NCI-H146 treated with DMSO at 0.1 percent for 48 hours (cell line): Measurements from ENCODE around the gene FBXO2.

ENCODE experiments used
- DNase-seq: peaks from one replicate; lab custom pipeline; 2025; ENCODE audit not compliant: unreplicated experiment; lab: John Stamatoyannopoulos, UW

The FBXO2 gene

GRCh38 chr1:11653861-11654136 lies 430 bp downstream of the FBXO2 start:
- DNase-seq = no peak

DNA sequence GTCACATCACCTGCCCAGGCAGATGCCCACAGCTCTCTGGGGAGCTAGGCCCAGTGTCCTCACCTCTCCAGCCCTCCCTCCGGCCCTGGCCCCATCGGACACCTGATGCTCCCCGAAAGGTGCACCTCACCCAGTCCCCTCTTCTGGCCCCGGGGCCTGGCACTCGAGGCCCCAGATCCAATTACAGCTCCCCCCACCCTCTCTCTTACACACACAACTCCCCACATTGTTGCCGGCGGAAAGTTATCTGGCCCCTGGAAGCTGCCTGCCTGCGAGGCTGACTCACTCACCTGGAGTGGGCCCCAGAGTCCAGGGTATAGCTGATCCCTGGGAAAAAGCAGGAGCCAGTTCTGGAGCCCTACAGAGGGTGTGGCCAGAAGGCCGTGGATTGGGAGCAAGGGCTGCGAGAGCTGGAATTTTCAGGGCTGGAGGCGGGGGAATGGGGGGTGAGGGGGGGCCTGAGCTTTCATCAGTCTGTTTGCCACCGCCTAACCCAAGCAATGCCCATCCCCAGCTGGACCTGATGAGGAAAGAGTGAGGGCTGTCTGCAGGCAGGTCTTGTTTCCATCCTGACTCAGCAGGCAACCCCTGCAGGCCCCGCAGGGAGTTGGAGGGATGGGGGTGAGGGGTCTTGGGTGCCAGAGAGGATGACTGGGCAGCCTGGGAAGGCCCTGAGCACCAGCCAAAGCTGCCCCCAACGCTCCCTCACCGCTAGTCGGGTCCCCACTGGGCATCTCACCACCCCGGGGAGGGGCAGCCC lies 948 bp downstream of the FBXO2 start:
- DNase-seq = no peak

DNA sequence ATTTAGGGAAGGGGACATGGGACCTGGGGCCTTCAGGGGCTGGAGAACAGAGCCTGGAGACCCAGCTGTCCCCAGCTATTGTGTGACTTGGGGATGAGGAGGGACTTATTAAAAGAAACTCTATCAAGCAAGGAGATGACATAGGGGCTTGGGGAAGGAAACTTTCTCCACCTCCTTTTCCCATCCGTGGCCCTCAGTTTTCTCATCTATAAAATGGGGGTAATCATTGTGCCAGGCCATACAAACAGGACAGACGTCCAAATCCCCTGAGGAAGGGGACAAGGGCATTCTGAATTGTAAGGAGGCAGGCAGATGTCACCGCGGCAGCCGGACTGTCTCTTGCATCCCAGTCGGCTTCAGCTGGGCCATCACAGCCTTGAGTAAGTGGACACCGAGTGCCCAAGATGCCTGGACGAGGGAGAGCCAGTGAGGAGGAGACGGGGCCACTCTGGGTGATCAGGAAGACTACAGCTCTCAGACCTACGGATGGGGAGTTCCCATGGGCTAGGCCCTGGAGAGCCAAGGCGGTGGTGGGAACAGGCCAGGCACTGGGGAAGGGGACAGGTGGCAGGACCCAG lies 1.9 kb downstream of the FBXO2 start:
- DNase-seq = no peak

- DNase-seq = no peak
These were observed 3.2 kb downstream of the FBXO2 start for GRCh38 chr1:11651017-11651416.

DNA sequence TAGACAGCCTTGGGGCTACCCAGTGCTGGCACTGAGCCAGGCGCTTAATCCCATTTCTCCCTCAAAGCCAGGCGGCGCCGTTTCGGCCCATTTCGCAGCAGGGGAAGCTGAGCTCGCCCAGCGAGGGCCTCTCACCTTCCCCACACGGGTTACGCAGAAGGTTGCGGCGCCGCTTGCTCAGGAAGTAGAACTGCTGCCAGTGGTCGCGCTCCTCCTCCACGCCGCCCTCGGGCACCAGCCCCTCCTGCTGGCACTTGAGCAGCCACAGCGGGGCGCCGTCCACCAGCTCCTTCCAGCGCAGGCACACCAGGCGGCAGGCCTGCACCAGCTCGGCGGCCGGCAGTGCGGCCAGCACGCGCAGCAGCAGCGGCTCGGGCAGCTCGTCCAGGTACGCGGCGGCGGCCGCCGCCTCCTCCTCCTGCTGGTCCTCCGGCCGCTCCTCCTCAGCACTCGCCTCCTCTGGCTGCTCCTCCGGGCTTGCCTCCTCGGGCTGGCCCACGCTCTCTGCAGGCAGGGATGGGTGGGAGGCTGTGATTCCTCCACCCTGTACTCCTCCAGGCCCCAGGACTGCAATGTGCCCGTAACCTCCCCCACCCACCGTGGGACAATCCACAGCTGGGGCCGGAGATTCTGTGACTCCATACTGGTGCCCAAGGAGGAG lies 3.8 kb downstream of the FBXO2 start:
- peak; percentile 18 for DNase-seq

GRCh38 chr1:11649624-11650330 lies 4.5 kb downstream of the FBXO2 start:
- no peak for DNase-seq

DNA sequence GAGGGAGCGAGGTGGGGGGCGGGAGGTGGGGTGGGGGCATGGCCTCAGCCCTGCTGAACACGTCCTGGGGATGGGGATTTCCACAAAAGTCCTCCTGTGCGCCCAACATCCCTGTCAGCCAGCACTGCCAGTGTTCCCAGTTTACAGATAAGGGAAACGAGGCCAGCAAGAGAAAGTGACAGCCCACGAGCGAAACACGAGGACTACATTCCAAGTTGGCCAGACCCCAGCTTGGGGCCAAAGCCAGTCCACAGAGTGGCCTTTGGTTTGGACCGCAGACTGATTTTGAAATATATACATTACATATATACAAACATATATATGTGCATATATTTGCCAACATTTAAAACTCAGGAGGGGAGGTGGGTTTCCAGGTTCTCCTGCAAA lies 5.0 kb downstream of the FBXO2 start:
- no peak for DNase-seq

DNA sequence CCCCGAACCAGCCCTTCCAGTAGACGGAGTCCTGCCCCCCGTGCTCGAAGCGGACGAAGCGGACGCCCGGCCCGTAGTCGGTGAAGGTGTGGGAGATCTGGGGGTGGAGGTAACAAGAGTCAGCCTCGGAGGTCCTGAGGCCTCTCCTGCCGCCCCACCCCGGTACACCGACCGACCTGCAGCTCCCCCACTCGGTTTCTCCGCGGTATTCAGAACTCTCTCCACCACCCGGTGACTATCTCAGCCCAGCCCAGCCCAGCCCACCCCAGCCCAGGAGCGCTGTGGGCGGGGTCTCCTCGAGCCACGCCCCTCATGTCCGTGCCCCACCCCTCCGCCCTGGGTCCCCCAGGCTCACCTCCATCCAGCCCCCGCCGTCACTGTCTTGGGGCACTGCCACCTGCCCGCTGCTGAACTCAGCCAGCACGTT lies 5.5 kb downstream of the FBXO2 start:
- no peak for DNase-seq

DNA sequence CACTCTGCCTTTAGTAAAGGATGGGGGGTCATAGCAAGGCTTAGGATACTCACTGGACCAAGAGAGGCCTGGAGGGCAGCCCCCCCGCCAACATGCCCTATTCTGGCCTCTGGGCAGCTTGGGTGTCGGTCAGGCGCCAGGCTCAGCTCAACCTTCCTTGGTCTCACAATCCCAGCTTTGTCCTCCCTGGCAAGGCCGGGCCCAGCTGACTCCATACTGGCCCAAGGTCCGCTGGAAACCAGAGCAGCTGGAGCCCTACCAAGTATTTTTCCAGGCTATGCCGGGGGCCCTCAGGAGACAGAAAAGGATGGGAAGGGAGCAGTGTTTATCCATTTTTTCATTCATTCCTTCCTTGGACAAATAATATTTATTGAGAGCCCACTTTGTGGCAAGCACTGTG lies 6.2 kb downstream of the FBXO2 start:
- DNase-seq = no peak

DNA sequence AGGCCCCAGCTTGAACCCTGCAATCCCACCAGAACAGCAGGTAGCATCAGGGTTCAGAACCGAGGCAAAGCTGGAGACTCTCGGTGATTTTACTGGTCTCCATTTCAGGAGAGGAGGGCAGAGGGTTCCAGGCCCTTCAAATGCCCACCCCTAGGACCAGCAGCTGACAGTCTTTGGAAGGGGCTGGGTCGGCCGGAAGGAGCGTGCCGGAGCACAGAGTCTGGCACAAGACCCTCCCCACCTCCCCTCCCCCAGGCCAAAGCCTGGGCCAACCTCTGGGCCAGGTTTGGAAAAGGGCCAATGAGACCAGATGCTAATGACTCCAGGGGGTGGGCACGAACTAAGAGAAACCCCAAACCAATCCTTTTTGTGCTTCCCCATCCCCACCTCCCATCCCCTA lies 6.9 kb downstream of the FBXO2 start:
- no peak for DNase-seq

DNA sequence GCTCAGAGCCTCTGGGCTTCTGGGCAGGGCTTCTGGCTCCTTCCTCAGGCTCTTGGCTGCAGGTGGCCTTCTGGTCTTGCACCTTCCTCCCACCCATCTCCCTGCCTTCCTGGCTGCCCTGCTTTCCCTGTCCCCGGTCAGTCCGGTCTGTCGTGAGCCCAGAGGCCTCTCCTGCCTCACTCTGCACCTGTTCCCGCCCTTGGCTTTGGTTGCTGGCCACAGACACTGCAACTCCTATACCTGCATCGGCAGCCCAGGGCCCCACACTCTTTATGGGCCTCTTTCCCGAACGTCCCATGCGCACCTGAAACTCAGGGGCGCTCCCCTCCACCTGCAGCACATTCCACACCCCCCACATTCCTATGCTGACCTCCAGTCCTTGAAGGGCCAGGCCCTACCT lies 7.9 kb downstream of the FBXO2 start:
- no peak for DNase-seq

- peak; percentile 34 for DNase-seq
These were observed 8.5 kb downstream of the FBXO2 start for GRCh38 chr1:11645670-11646265.

DNA sequence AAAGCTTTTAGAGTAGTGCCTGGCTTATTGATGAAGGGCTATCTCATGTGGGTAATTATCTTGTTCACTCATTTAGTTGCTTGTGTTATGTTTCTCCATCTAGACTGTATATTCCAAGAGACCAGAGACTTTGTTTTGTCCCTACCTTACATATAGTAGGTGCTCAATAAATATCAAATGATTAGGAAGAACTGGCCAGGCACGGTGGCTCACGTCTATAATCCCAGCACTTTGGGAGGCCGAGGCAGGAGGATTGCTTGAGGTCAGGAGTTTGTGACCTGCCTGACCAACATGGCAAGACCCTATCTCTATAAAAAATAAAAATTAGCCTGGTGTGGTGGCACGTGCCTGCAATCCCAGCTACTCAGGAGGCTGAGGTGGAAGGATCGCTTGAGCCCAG lies 9.0 kb downstream of the FBXO2 start:
- DNase-seq = no peak

- DNase-seq = no peak
These were observed 10.4 kb downstream of the FBXO2 start for GRCh38 chr1:11643782-11644181.

DNA sequence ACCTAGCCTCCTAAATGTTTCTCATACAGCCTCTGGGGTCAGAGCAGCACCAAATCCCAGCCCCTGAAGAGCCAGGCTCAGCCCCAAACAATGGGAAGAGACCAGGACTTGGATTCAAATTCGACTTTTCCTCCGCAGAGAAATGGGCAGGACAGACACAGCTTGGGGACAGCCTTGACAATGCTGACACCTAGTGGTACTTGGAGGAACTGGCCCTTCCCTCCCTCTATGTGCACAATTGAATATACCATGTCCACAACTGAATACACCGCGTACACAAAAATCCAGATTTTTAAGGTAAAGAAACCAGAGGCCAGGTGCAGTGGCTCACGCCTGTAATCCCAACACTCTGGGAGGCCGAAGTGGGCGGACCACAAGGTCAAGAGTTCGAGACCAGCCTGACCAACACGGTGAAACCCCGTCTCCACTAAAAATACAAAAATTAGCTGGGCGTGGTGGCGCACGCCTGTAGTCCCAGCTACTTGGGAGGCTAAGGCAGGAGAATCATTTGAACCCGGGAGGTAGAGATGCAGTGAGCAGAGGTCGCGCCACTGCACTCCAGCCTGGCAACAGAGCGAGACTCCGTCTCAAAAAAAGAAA lies 11.7 kb downstream of the FBXO2 start:
- DNase-seq = peak; percentile 7

- no peak for DNase-seq
These were observed 12.4 kb downstream of the FBXO2 start for GRCh38 chr1:11641776-11642305.

DNA sequence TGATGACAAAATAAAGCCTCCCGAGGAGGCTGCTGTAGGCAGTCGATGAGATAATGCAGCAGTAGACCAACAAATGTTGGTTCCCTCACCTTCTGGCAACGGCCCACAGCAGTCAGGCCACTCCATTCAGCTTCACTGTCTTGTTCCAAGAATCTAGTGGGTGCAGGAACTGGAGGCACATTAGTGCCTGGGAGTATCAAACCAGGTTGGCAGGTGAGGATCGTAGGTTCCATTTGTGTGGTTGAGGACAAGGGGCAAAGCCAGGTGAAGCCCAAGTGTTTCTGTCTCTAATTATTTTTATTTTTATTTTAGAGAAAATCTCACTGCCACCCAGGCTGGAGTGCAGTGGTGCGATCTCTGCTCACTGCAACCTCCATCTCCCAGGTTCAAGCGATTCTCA lies 13.3 kb downstream of the FBXO2 start:
- DNase-seq = no peak

DNA sequence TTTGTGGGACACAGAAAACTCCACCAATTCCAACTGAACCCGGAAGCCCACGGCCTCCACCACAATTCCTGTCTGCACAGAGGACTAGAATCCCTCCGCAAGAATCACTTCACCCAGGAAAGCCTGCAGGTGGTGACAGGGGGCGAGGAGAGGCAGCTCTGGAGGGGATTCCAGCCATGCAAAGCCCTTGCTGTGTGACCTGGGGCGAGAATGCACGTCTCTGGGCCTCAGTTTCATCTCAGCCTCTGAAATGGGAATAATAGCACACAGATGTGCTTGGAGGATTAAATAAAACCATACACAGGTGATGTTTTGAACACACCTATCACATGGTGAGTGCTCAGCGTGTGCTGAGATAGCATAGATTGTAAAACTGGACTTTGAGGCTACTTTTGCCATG lies 14.1 kb downstream of the FBXO2 start:
- no peak for DNase-seq

GRCh38 chr1:11639372-11639771 lies 14.9 kb downstream of the FBXO2 start:
- no peak for DNase-seq

GRCh38 chr1:11638121-11638520 lies 16.1 kb downstream of the FBXO2 start:
- DNase-seq = no peak
